HepG2 (cell line): Measurements from ENCODE around the gene TMEM95. TPM values are rescaled to one million over a fixed set of nuclear protein-coding genes. Genes with fewer than 3 reads are reported as not detected.

Experiments used
- CBFB ChIP-seq: sonication (generic); formaldehyde crosslinking; IDR thresholded peaks from 2 replicates; pipeline ENCODE4 v1.4.0; 2020; ENCODE audit warnings: missing genetic modification reagents
- DNMT1 ChIP-seq: sonication (generic); formaldehyde crosslinking; IDR thresholded peaks from 2 replicates; pipeline ENCODE4 v1.5.1; 2020; ENCODE audit warnings: mild to moderate bottlenecking, missing genetic modification reagents
- HDAC1 ChIP-seq: sonication (generic); formaldehyde crosslinking; IDR thresholded peaks from 2 replicates; pipeline ENCODE4 v1.5.1; 2020; ENCODE audit warnings: mild to moderate bottlenecking, missing genetic modification reagents
- LRRFIP1 ChIP-seq: sonication (generic); formaldehyde crosslinking; conservative IDR thresholded peaks from 2 replicates; pipeline ENCODE4 v1.4.0; 2020; ENCODE audit warnings: missing genetic modification reagents
- MIER3 ChIP-seq: IDR thresholded peaks from 2 replicates; pipeline ENCODE4 v1.6.1; 2016; ENCODE audit warnings: missing compliant biosample characterization, borderline replicate concordance
- PBX3 ChIP-seq: sonication (generic); formaldehyde crosslinking; IDR thresholded peaks from 2 replicates; pipeline ENCODE4 v1.8.1; 2023; ENCODE audit warnings: missing genetic modification reagents, inconsistent platforms, borderline replicate concordance
- RERE ChIP-seq: IDR thresholded peaks from 2 replicates; pipeline ENCODE4 v1.6.1; 2016; ENCODE audit warnings: low read depth, missing genetic modification reagents, missing compliant biosample characterization
- SETDB1 ChIP-seq: sonication (generic); formaldehyde crosslinking; IDR thresholded peaks from 2 replicates; pipeline ENCODE4 v1.5.1; 2020; ENCODE audit warnings: missing genetic modification reagents, mild to moderate bottlenecking, borderline replicate concordance
- SPEN ChIP-seq: sonication (generic); formaldehyde crosslinking; IDR thresholded peaks from 2 replicates; pipeline ENCODE4 v1.5.1; 2020; ENCODE audit warnings: low read depth, mild to moderate bottlenecking, missing genetic modification reagents
- ZBTB37 ChIP-seq: sonication (generic); formaldehyde crosslinking; IDR thresholded peaks from 2 replicates; pipeline ENCODE4 v1.4.0; 2020; ENCODE audit warnings: mild to moderate bottlenecking, missing genetic modification reagents
- ZNF264 ChIP-seq: sonication (generic); formaldehyde crosslinking; IDR thresholded peaks from 2 replicates; pipeline ENCODE4 v1.4.0; 2020; ENCODE audit warnings: missing genetic modification reagents
- ZNF546 ChIP-seq: sonication (generic); formaldehyde crosslinking; conservative IDR thresholded peaks from 2 replicates; pipeline ENCODE4 v1.8.1; 2023; ENCODE audit warnings: mild to moderate bottlenecking, missing genetic modification reagents
- ZNF570 ChIP-seq: sonication (generic); formaldehyde crosslinking; IDR thresholded peaks from 2 replicates; pipeline ENCODE4 v1.4.0; 2020; ENCODE audit warnings: mild to moderate bottlenecking, missing genetic modification reagents, borderline replicate concordance
- ZNF605 ChIP-seq: sonication (generic); formaldehyde crosslinking; IDR thresholded peaks from 2 replicates; pipeline ENCODE4 v1.8.0; 2022; ENCODE audit warnings: mild to moderate bottlenecking, missing genetic modification reagents
- ZNF691 ChIP-seq: sonication (generic); formaldehyde crosslinking; IDR thresholded peaks from 2 replicates; pipeline ENCODE4 v1.4.0; 2020; ENCODE audit warnings: missing genetic modification reagents, low read depth, mild to moderate bottlenecking, borderline replicate concordance
- ZNF768 ChIP-seq: sonication (generic); formaldehyde crosslinking; IDR thresholded peaks from 2 replicates; pipeline ENCODE4 v1.4.0; 2020; ENCODE audit warnings: missing genetic modification reagents
- polyA plus RNA-seq, 8 experiments: library from polyadenylated mRNA; depleted of rRNA in 3 of 8; stranded (reverse) in 7 of 8; unstranded in 1 of 8; fragments of >200 nt; fragmentation: Illumina TruSeq in 4 of 8; extraction: Trizol in 4 of 8; gene quantifications; 2 replicates each; pipeline versions ENCODE4 v1.2.1 to v1.2.3, GENCODE V29; 2011 to 2016; ENCODE audit warnings: low read depth in 4 of 8, missing spikeins in 1 of 8, mixed read lengths in 1 of 8; ENCODE audit not compliant: insufficient read depth in 1 of 8
- total RNA-seq, 5 experiments: library from RNA; depleted of rRNA; stranded (reverse); fragments of >200 nt; fragmentation: Illumina TruSeq; extraction: Trizol; gene quantifications; 2 replicates each; pipeline ENCODE4 v1.2.3, GENCODE V29; 2016; ENCODE audit warnings: low read depth in 1 of 5

The TMEM95 gene
- total and polyA plus RNA-seq, 2 of the 13 experiments (the other 11 are each of a cell fraction or from before 2014, with no cell fraction given), result not detected

- TF ChIP-seq ZBTB37 (CRISPR knock-in tag), result no peak
- no peak for TF ChIP-seq ZNF605 (CRISPR knock-in tag)
- TF ChIP-seq ZNF570 (CRISPR knock-in tag), result no peak
- no peak for TF ChIP-seq ZNF546
- TF ChIP-seq MIER3 (CRISPR knock-in tag), result no peak
- no peak for TF ChIP-seq DNMT1 (CRISPR knock-in tag)
- no peak for TF ChIP-seq PBX3 (CRISPR knock-in tag)
- TF ChIP-seq LRRFIP1 (CRISPR knock-in tag), result no peak
- TF ChIP-seq CBFB (CRISPR knock-in tag), result no peak; the same call in 1 of the 2 replicates
- TF ChIP-seq RERE (CRISPR knock-in tag), result no peak
- 0 out of 2 replicates have a peak, but pooled peaks have one; percentile 13 for TF ChIP-seq ZNF264 (CRISPR knock-in tag)
- TF ChIP-seq SETDB1 (CRISPR knock-in tag), result no peak
- peak; percentile 36; the same call in 1 of the 2 replicates for TF ChIP-seq HDAC1
- peak; percentile 40; the same call in 1 of the 2 replicates for TF ChIP-seq SPEN (CRISPR knock-in tag)
- no peak for TF ChIP-seq ZNF691 (CRISPR knock-in tag)
- no peak for TF ChIP-seq ZNF768 (CRISPR knock-in tag)
These were observed 47.9 kb upstream of the TMEM95 start, which contains the start of gene EIF5A (continued) for GRCh38 chr17:7306911-7307685.
